GM11168 (cell line): ENCODE results near the gene CES3.

Source experiments
- in situ Hi-C: fragments of 300-500 bp; cut with MboI; formaldehyde crosslinking; loops from one replicate; pipeline ENCODE4 v1.12.0; 2022; ENCODE audit warnings: low sequenced_read_pairs; ENCODE audit not compliant: unreplicated experiment

CES3 gene

GRCh38 chr16:66959704-66960161 lies 1.3 kb upstream of the CES3 start:
- in situ Hi-C loops: loop anchor here (25.0 kb wide), 1 partner anchor 453 kb away; the partner anchor contains the start of gene ZDHHC1

GRCh38 chr16:66960270-66960669 lies 796 bp upstream of the CES3 start:
- in situ Hi-C loops: loop anchor here (25.0 kb wide), 1 partner anchor 452 kb away; the partner anchor contains the start of gene ZDHHC1

DNA sequence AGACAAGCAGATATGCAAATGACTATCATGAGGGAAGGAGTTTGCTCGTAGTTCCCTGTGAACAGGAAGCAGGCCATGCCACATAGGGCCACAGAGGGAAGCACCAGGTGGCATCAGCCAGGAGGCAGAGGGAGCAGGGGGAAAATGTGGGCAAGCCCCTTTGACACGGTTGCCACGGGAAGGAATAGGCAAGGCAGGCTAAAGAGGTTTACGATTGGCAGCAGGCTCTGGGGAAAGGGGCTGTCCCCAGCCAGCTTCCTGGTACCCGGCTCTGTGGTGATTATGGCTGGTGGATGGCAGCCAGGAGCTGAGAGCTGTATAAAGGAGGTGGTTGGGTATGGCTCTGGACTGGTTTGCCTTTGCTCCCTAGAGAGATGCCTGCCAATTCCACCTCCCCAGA lies 848 bp downstream of the CES3 start:
- in situ Hi-C loops: loop anchor here (25.0 kb wide), 1 partner anchor 450 kb away; the partner anchor contains the start of gene ZDHHC1

- in situ Hi-C loops: loop anchor here (25.0 kb wide), 1 partner anchor 448 kb away; the partner anchor contains the start of gene ZDHHC1
These were observed 3.0 kb downstream of the CES3 start for GRCh38 chr16:66964049-66964448.

- in situ Hi-C loops: loop anchor here (25.0 kb wide), 1 partner anchor 443 kb away; the partner anchor contains the start of gene ZDHHC1
These were observed 7.8 kb downstream of the CES3 start for GRCh38 chr16:66968847-66969246.

GRCh38 chr16:66970775-66971720 lies 10.0 kb downstream of the CES3 start:
- in situ Hi-C loops: loop anchor here (10.0 to 25.0 kb wide), 2 partner anchors 184 to 441 kb away; partner anchors contain the start of genes B3GNT9, FBXL8, TRADD and ZDHHC1

DNA sequence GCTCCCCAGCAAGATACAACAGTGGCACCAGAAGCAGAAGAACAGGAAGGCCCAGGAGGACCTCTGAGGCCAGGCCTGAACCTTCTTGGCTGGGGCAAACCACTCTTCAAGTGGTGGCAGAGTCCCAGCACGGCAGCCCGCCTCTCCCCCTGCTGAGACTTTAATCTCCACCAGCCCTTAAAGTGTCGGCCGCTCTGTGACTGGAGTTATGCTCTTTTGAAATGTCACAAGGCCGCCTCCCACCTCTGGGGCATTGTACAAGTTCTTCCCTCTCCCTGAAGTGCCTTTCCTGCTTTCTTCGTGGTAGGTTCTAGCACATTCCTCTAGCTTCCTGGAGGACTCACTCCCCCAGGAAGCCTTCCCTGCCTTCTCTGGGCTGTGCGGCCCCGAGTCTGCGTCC lies 11.9 kb downstream of the CES3 start:
- in situ Hi-C loops: loop anchor here (10.0 to 25.0 kb wide), 2 partner anchors 182 to 439 kb away; partner anchors contain the start of genes B3GNT9, FBXL8, TRADD and ZDHHC1

- in situ Hi-C loops: loop anchor here (10.0 to 25.0 kb wide), 2 partner anchors 181 to 439 kb away; partner anchors contain the start of genes B3GNT9, FBXL8, TRADD and ZDHHC1
These were observed 12.7 kb downstream of the CES3 start for GRCh38 chr16:66973716-66974115.

GRCh38 chr16:66974156-66974931 lies 13.3 kb downstream of the CES3 start:
- in situ Hi-C loops: loop anchor here (10.0 to 25.0 kb wide), 2 partner anchors 180 to 438 kb away; partner anchors contain the start of genes B3GNT9, FBXL8, TRADD and ZDHHC1

GRCh38 chr16:66974932-66975246 lies 13.8 kb downstream of the CES3 start:
- in situ Hi-C loops: loop anchor here (10.0 to 25.0 kb wide), 2 partner anchors 180 to 437 kb away; partner anchors contain the start of genes B3GNT9, FBXL8, TRADD and ZDHHC1

- in situ Hi-C loops: loop anchor here (10.0 kb wide), 1 partner anchor 179 kb away; the partner anchor contains the start of genes B3GNT9, FBXL8 and TRADD
These were observed 14.3 kb downstream of the CES3 start for GRCh38 chr16:66975302-66975893.

DNA sequence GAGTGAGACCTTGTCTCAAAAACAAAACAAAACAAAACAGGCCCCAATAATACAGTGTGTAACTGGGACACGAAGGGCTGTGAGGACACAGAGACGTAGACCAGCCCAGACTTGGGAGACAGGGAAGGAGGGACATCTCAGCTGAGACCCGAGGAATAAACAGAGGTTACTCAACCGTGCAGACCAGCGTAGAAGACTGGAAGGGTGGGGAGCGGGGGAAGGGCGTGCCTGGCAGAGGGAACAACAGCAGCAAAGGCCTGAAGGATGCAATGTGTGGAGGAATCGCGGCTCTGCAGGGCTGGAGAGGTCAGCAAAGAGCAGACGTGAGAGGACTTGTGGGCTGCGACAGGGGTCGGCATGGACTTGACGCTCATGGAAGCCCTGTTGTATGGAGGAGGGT lies 15.7 kb downstream of the CES3 start:
- in situ Hi-C loops: loop anchor here (10.0 kb wide), 1 partner anchor 178 kb away; the partner anchor contains the start of genes B3GNT9, FBXL8 and TRADD

DNA sequence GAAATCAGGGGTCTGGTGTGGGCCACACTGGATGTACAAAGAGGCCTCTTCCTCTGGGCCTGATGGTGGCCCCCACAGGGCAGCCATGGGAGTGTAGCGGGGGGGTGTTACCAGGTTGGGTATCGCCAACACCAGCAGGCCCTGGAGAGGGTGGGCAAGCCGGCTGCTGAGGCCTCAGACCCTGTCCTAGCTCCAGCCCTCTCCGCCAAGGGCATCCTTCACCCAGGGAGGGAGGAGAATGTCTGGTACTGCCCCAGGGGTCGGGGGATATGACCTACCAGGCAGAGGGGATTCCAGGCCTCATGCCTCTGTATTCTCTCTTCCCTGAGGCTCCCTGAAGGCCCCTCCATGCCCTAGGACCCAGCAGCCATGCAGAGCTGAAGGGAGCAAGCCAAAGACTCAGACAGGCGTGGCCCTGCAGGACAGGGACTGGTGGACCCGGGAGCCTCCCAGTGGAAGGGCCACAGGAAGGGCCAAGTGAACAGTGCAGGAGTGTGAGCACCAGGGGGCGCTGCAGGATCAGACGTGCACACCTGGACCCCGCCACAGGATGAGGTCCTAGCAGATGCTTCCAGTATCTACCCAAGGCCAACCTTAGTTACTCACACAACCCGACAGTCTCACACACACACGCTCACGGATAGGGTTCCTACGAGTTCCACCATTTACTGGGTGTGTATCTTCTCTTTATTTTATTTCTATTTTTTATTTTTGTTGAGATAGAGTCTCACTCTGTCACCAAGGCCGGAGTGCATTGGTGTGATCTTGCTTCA lies 16.5 kb downstream of the CES3 start:
- in situ Hi-C loops: loop anchor here (10.0 kb wide), 1 partner anchor 177 kb away; the partner anchor contains the start of genes B3GNT9, FBXL8 and TRADD

- in situ Hi-C loops: loop anchor here (10.0 kb wide), 1 partner anchor 176 kb away; the partner anchor contains the start of genes B3GNT9, FBXL8 and TRADD
These were observed 18.1 kb downstream of the CES3 start for GRCh38 chr16:66979011-66979717.

DNA sequence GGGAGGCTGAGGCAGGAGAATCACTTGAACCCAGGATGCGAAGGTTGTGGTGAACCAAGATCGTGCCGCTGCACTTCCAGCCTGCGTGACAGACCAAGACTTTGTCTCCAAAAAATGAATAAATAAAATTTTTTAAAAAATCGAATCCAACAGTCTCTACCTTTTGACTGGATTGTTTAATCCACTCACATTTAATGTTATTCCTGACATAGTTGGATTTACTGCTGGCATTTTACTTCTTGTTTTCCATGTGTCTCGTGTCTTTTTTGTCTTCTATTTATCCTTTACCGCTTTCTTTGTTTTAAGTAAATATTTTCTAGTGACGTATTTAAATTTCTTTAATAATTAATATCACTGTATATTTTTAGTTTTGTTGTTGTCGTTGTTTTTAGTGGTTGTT lies 22.0 kb downstream of the CES3 start:
- in situ Hi-C loops: no loop called here

- in situ Hi-C loops: no loop called here
These were observed 23.8 kb downstream of the CES3 start for GRCh38 chr16:66984892-66985311.

- in situ Hi-C loops: no loop called here
These were observed 25.5 kb downstream of the CES3 start for GRCh38 chr16:66986559-66986958.

- in situ Hi-C loops: no loop called here
These were observed 27.2 kb downstream of the CES3 start, which contains the start of gene CES4A for GRCh38 chr16:66988197-66988788. TSS of gene CES4A (plus strand) at chr16:66988589. CDS start at chr16:66988773, 184 bp downstream.
